HG02885 (cell line): ENCODE measurements around the gene CNPPD1.

Experiments
- ATAC-seq: cut with Tn5 transposase; IDR thresholded peaks from one replicate; pipeline ENCODE4 v1.9.1; 2021; ENCODE audit warnings: mild to moderate bottlenecking; ENCODE audit not compliant: unreplicated experiment, poor library complexity

CNPPD1 gene

GRCh38 chr2:219176818-219177551, at the start of gene CNPPD1:
TSS of gene CNPPD1 (minus strand) at chr2:219176925. CDS start at chr2:219176828, 97 bp downstream.
- ATAC-seq, result peak; percentile 77

GRCh38 chr2:219225350-219225749, 48.6 kb upstream of the CNPPD1 start:
- no peak for ATAC-seq

DNA sequence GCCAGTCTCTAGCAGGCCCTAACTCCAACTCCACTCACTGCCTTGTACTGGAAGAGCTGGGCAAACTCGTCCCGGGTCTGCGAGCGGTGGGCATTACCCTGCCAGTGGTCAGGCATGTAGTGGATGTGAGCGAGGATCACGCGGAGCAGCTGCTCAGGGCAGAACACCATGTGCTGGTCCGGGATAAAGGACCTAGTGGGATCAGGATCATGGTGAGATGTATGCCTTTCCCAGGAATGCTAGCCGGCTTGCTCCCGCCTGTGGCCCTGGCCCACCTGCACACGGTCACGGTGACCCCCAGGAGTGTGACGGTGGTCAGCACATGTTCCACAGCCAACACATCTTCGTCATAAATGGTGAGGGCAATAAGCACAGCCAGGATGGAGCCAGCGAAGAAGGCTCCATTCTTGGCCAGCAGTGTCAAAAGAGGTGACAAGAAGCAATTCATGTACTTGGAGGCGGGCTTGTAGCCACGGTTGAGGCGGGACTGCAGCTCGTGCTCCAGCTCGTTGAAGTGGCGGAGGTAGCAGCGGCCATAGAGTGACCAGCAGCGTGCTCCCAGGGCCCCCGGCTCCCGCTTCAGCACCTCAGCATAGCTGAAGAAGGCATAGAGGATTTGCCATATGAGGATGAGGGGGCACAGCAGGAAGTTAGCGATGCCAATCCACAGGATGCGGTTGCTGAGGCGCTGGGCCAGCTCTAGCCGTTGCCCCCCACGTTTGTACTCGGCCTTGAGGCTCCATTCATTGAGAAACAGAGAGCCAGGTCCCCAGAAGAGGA, 47.3 kb upstream of the CNPPD1 start:
- no peak for ATAC-seq

- ATAC-seq, result no peak
Observed at GRCh38 chr2:219221957-219222518, 45.3 kb upstream of the CNPPD1 start.

- ATAC-seq, result no peak
Observed at GRCh38 chr2:219220652-219221402, 44.1 kb upstream of the CNPPD1 start.

DNA sequence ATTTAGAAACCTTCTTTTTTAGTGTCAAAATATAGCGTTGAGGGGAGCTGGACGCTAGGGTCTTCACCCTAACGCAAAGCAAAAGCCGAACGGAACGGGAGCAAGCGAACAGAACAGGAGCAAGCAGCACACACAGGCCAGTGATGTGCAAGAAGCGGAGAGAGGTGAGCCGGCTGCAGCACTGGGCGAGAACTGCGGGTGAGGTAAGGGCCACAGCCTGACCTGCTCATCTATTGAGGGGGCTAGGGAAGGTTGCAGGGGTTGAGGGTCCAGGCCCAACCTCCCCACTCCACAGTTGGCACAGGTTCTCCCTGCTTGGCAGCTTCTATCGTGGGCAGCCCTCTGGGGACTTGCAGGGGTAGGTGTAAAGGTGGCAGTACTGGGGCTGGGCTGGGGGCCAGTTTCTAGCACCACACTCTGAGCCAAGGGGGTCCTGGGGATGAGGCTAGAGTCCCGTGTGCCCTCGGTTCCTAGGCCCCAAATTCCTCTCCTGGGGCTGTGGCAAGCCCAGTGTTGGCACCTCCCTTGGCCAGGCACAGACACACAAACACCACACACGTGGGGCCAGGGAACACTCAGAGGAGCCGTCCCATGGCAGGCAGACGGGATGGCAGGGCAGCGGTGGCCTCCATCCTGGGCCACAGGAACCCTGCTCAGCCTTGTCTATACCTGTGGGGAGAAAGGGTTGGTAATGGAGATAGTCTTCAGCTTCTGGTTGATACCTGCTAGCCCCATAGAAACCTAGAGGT, 43.2 kb upstream of the CNPPD1 start:
- ATAC-seq, result no peak

- ATAC-seq, result peak; percentile 78
Observed at GRCh38 chr2:219218732-219219701, 42.3 kb upstream of the CNPPD1 start, which contains the start of gene ABCB6. TSS of gene ABCB6 (minus strand) at chr2:219218958. CDS start at chr2:219218673, 285 bp downstream.

GRCh38 chr2:219218217-219218731, 41.5 kb upstream of the CNPPD1 start:
- ATAC-seq, result peak; percentile 24

DNA sequence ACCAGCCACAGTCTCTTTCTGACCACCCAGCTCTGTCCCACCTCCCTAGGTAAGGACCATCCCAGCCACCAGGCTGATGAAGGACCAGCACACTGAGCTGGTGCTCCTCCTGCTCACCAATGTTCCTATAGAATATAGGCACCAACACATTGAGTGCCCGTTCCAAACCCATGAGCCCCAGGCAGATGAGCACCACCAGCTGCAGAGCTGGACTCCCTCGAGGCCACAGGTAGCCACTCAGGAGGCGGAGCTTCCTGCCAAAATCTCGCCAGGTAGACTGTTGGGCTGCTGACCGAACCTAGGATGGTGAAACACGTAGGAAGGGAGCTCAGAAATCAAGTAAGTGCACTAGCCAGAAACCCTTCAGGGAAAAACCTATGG, 39.8 kb upstream of the CNPPD1 start:
- no peak for ATAC-seq

DNA sequence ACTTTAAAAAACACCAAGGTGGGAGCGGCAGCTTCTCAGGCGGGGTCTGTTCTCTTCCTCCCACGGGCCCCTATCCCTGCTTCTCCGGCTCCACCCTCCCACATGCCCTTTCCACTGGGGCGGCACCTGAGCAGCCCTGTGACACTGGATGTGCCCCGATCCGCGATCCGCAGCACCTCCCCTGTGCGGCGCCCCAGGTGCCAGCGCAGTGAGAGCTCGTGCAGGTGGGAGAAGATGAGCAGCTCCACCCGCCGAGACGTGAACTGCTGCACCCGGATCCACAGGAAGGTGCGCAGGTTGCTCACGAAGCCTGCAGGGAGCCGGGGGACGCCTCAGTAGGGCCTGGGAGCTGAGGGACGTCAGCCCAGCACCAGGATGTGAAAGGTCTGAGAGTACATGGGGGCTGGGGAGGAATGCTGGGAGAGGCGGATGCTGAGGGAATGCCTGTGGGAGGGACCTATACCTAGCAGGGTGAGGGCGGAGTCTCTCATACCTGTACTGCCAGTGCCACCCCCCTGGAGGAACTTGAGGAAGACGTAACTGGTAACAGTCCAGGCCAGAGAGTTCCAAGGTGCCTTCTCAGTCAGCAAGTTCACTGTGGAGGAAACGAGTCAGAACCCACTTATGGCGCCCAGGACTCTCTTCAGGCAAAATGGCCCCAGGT, 39.3 kb upstream of the CNPPD1 start:
- ATAC-seq, result no peak

DNA sequence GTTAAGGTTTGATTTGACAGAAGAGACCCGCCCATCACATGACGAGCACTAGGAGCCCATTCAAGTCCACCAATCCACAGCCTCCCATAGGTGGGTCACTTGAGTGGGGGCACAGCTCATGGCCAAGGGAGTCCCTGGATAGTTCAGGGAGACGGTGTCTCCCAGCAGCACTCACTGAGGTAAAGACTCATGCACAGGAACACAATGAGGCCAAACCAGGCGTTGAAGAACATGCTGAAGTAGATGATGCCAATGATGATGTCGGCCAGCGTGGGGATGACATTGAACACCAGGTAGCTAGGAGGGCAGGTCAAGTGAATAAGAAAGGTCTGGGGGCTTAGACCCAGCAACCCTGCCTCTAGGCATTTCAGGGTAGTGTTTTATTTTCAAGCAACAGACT, 38.1 kb upstream of the CNPPD1 start:
- no peak for ATAC-seq

- ATAC-seq, result no peak
Observed at GRCh38 chr2:219214141-219214540, 37.4 kb upstream of the CNPPD1 start.

- ATAC-seq, result no peak
Observed at GRCh38 chr2:219213486-219214071, 36.9 kb upstream of the CNPPD1 start.

GRCh38 chr2:219213026-219213415, 36.3 kb upstream of the CNPPD1 start:
- ATAC-seq, result no peak

DNA sequence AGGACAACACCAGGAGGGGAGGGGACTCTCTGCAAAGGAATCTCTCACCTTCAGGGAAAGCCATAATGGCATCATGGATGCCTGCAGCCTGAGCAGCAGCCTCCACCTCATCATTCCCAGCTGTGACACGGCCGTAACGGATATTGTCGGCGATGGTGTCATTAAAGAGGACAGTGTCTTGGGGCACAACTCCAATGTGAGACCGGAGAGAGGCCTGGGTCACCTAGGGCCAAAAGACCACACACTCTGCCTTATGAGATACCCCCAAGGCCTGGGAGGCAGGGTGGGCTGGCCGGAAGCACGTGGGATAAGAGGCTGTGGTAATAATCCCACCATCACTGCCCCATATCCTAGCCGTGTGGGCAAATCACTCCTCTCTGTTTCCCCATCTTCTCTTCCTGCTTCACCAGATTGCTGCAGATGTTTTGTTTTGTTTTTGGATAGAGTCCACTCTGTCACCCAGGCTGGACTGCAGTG, 34.2 kb upstream of the CNPPD1 start:
- ATAC-seq, result no peak

GRCh38 chr2:219210196-219210885, 33.6 kb upstream of the CNPPD1 start:
- ATAC-seq, result no peak
